NT2/D1 (cell line): ENCODE measurements around the gene TSHZ3.

Experiments
- SUZ12 ChIP-seq: IDR thresholded peaks from 2 replicates; pipeline ENCODE4 v1.6.1; 2011; ENCODE audit not compliant: insufficient read length, insufficient read depth; ENCODE audit errors: extremely low read depth
- YY1 ChIP-seq: IDR thresholded peaks from 2 replicates; pipeline ENCODE4 v1.6.1; 2011; ENCODE audit not compliant: insufficient read length, insufficient read depth
- ZNF274 ChIP-seq: IDR thresholded peaks from 2 replicates; pipeline ENCODE4 v1.6.1; 2011; ENCODE audit warnings: mild to moderate bottlenecking, low read depth, low read length

GRCh38 chr19:31282346-31282745, 66.9 kb downstream of the TSHZ3 start:
- TF ChIP-seq SUZ12 (no peak), YY1 (no peak), ZNF274 (no peak)
